ENCODE measurements around the gene IRAG1. TPM values are rescaled to one million over a fixed set of nuclear protein-coding genes. Genes with fewer than 3 reads are reported as not detected.

Gene IRAG1
- total and polyA plus RNA-seq, 2 donors (not counting 3 experiments of a cell fraction or from before 2014, with no cell fraction given), result 0.22 to 0.38 TPM

- no peak overlapping the region for H3K27ac ChIP-seq (ENCODE audit: insufficient read depth, low read depth, low read length)
- H2AFZ ChIP-seq (ENCODE audit: low read depth, low read length), result no peak overlapping the region
- peaks cover 0 to 4% of the 10 kb centered on the region in 2 experiments for H3K27me3 ChIP-seq (ENCODE audit: control insufficient read depth in 2 of 2, insufficient read depth in 2 of 2, low read length in 2 of 2)
- FAIRE-seq, result no peak
- dilution Hi-C loops (cut with MboI; ENCODE audit: extremely low pct_ligation_motif_present, low sequenced_read_pairs), result no loop called here
- H3K4me1 ChIP-seq (ENCODE audit: control insufficient read depth, extremely low read depth, insufficient read depth, low read length), result peaks cover 8% of the 10 kb centered on the region
- H3K9ac ChIP-seq (replicated peaks; ENCODE audit: extremely low read depth, insufficient read depth, low read length), result no peak overlapping the region
- no peaks in the 10 kb centered on the region for H3K9me1 ChIP-seq (replicated peaks; ENCODE audit: control insufficient read depth, extremely low read depth, insufficient read depth, low read length)
- H4K20me1 ChIP-seq (replicated peaks; ENCODE audit: control insufficient read depth, extremely low read depth, insufficient read depth, low read length), result no peaks in the 10 kb centered on the region
- no peaks in the 10 kb centered on the region for H3K36me3 ChIP-seq (ENCODE audit: control insufficient read depth in 2 of 2, extremely low read depth in 1 of 2, insufficient read depth in 2 of 2, low read length in 2 of 2)
- H3K4me2 ChIP-seq (ENCODE audit: insufficient read depth, low read length), result no peak overlapping the region
- no peaks in the 10 kb centered on the region for H3K79me2 ChIP-seq (ENCODE audit: control insufficient read depth, insufficient read depth, low read length)
- TF ChIP-seq GATA2 (IDR thresholded peaks at IDR 0.05; ENCODE audit: insufficient read depth, insufficient read length, low read depth, low read length), result no peak
- no peak for TF ChIP-seq FOS (IDR thresholded peaks at IDR 0.05; ENCODE audit: borderline replicate concordance, insufficient read depth, low read length)
- no peak for TF ChIP-seq MAX (IDR thresholded peaks at IDR 0.05; ENCODE audit: insufficient read depth, insufficient read length)
- no peak for TF ChIP-seq JUN (IDR thresholded peaks at IDR 0.05; ENCODE audit: borderline replicate concordance, insufficient read depth, insufficient read length, low read depth)
- no peak for TF ChIP-seq EZH2 (IDR thresholded peaks at IDR 0.05; ENCODE audit: borderline replicate concordance, low read depth, low read length, severe bottlenecking)
- TF ChIP-seq POLR2AphosphoS5 (IDR thresholded peaks at IDR 0.05; ENCODE audit: insufficient read depth, low read depth, low read length), result no peak
- no peak for TF ChIP-seq CTCF (IDR thresholded peaks at IDR 0.05; ENCODE audit: extremely low read depth in 1 of 2, insufficient read depth in 1 of 2, low read depth in 1 of 2, low read length in 2 of 2)
- no peak for TF ChIP-seq MYC (IDR thresholded peaks at IDR 0.05; ENCODE audit: low read depth, low read length)
- no peak for TF ChIP-seq POLR2A (IDR thresholded peaks at IDR 0.05; ENCODE audit: low read depth, low read length)
- ChIA-PET CTCF (interaction anchor here (1.0 to 2.5 kb wide), 3 partner anchors 8 to 31 kb away, joined by 3 to 9 read pairs (median 8); no protein-coding TSS in a partner anchor), POLR2A (no interaction called here)
- H3K4me3 ChIP-seq (replicated peaks in 1 of 3; ENCODE audit: insufficient read depth in 1 of 3, low read depth in 1 of 3, low read length in 3 of 3), result no peak overlapping the region
- intact Hi-C loops (cut with micrococcal nuclease), result no loop called here
- no peak for DNase-seq (ENCODE audit: low read depth, low spot score)
- no TSS peak for BruUV-seq (replicated peaks)
- no peaks in the 10 kb centered on the region for H3K9me3 ChIP-seq (replicated peaks; ENCODE audit: control insufficient read depth, insufficient read depth, low read length)
Observed at GRCh38 chr11:10678101-10678500, 15.5 kb downstream of the IRAG1 start.

Measured in endothelial cell of umbilical vein (primary cell).